A549 (cell line): ENCODE results near the gene GDF9.

Experiments used
- CBX8 ChIP-seq: fragments of 200-600 bp; sonication (generic); IDR thresholded peaks from 2 replicates; pipeline ENCODE4 v1.6.1; 2016
- CHD2 ChIP-seq: fragments of 150-350 bp; IDR thresholded peaks from 2 replicates; pipeline ENCODE4 v1.6.1; 2014; ENCODE audit warnings: low read length; ENCODE audit not compliant: partially characterized antibody
- KDM1A ChIP-seq: fragments of 200-600 bp; sonication (generic); IDR thresholded peaks from 2 replicates; pipeline ENCODE4 v1.6.1; 2016; ENCODE audit warnings: low read depth, mild to moderate bottlenecking
- RCOR1 ChIP-seq: fragments of 150-350 bp; IDR thresholded peaks from 2 replicates; pipeline ENCODE4 v1.6.1; 2014; ENCODE audit warnings: antibody characterized with exemption, low read length, low read depth
- TFCP2L1 ChIP-seq: fragments of 250-450 bp; sonication (Bioruptor Pico); IDR thresholded peaks from 2 replicates; pipeline ENCODE4 v1.5.0; 2021; ENCODE audit warnings: mild to moderate bottlenecking
- TF ChIP-seq, protein P1 (sequence below): fragments of >200 bp; sonication (Bioruptor Twin); formaldehyde crosslinking; IDR thresholded peaks from 3 replicates; pipeline ENCODE4 v1.5.1; 2016
- TF ChIP-seq, protein P2 (sequence below): fragments of 200-600 bp; sonication (generic); IDR thresholded peaks from 2 replicates; pipeline ENCODE4 v1.6.1; 2016; ENCODE audit warnings: antibody characterized with exemption, mild to moderate bottlenecking, moderate library complexity
- TF ChIP-seq, protein P3 (sequence below): IDR thresholded peaks from 2 replicates; pipeline ENCODE4 v1.6.1; 2012

DNA sequence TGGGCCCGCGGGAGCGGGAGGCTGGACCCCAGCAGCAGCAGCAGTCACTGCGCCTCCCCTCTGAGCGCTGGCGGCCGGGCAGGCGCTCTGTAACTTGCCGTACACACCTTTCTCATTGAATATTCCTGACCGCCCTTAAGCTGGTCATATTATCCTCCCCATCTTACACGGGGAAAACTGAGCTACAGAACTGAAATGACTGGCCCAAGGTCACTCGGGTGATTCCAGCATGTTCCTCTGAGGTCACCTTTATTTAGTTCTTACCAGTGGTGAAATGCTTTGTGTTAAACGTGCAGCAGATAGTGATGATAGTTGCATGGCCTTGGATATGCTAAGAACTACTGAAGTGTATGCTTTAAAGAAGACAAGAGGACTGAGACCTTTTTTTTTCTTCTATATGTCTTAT, 780 bp upstream of the GDF9 start:
- TF ChIP-seq, protein P1, sequence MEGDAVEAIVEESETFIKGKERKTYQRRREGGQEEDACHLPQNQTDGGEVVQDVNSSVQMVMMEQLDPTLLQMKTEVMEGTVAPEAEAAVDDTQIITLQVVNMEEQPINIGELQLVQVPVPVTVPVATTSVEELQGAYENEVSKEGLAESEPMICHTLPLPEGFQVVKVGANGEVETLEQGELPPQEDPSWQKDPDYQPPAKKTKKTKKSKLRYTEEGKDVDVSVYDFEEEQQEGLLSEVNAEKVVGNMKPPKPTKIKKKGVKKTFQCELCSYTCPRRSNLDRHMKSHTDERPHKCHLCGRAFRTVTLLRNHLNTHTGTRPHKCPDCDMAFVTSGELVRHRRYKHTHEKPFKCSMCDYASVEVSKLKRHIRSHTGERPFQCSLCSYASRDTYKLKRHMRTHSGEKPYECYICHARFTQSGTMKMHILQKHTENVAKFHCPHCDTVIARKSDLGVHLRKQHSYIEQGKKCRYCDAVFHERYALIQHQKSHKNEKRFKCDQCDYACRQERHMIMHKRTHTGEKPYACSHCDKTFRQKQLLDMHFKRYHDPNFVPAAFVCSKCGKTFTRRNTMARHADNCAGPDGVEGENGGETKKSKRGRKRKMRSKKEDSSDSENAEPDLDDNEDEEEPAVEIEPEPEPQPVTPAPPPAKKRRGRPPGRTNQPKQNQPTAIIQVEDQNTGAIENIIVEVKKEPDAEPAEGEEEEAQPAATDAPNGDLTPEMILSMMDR: no peak
- TF ChIP-seq RCOR1 (no peak), KDM1A (no peak), TFCP2L1 (CRISPR knock-in tag) (no peak), CHD2 (no peak), CBX8 (no peak)
- TF ChIP-seq, protein P2, sequence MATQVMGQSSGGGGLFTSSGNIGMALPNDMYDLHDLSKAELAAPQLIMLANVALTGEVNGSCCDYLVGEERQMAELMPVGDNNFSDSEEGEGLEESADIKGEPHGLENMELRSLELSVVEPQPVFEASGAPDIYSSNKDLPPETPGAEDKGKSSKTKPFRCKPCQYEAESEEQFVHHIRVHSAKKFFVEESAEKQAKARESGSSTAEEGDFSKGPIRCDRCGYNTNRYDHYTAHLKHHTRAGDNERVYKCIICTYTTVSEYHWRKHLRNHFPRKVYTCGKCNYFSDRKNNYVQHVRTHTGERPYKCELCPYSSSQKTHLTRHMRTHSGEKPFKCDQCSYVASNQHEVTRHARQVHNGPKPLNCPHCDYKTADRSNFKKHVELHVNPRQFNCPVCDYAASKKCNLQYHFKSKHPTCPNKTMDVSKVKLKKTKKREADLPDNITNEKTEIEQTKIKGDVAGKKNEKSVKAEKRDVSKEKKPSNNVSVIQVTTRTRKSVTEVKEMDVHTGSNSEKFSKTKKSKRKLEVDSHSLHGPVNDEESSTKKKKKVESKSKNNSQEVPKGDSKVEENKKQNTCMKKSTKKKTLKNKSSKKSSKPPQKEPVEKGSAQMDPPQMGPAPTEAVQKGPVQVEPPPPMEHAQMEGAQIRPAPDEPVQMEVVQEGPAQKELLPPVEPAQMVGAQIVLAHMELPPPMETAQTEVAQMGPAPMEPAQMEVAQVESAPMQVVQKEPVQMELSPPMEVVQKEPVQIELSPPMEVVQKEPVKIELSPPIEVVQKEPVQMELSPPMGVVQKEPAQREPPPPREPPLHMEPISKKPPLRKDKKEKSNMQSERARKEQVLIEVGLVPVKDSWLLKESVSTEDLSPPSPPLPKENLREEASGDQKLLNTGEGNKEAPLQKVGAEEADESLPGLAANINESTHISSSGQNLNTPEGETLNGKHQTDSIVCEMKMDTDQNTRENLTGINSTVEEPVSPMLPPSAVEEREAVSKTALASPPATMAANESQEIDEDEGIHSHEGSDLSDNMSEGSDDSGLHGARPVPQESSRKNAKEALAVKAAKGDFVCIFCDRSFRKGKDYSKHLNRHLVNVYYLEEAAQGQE: peak; percentile 30; the same call in 1 of the 2 replicates
- TF ChIP-seq, protein P3, sequence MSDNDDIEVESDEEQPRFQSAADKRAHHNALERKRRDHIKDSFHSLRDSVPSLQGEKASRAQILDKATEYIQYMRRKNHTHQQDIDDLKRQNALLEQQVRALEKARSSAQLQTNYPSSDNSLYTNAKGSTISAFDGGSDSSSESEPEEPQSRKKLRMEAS: no peak
